Skeletal muscle satellite cell (primary cell): ENCODE measurements around the gene FBXL17.

Source experiments
- H3K27me3 ChIP-seq: 2 replicates; pipeline ENCODE4 v1.7.0; 2013; ENCODE audit warnings: low read length; ENCODE audit not compliant: control insufficient read depth, insufficient read depth
- H3K36me3 ChIP-seq: 2 replicates; pipeline ENCODE4 v1.7.0; 2013; ENCODE audit warnings: mild to moderate bottlenecking, control low read depth, low read length; ENCODE audit not compliant: insufficient read depth
- H3K4me1 ChIP-seq: 2 replicates; pipeline ENCODE4 v1.7.0; 2013; ENCODE audit warnings: low read length; ENCODE audit not compliant: control insufficient read depth, insufficient read depth
- H3K4me2 ChIP-seq: 2 replicates; pipeline ENCODE4 v1.7.0; 2013; ENCODE audit warnings: mild to moderate bottlenecking, low read length
- H3K4me3 ChIP-seq: 2 replicates; pipeline ENCODE4 v1.7.0; 2013; ENCODE audit warnings: low read length
- H3K9ac ChIP-seq: 2 replicates; pipeline ENCODE4 v1.7.0; 2013; ENCODE audit warnings: mild to moderate bottlenecking, low read depth, low read length, moderate library complexity
- H3K9me3 ChIP-seq: replicated peaks from 2 replicates; pipeline ENCODE4 v1.7.0; 2013; ENCODE audit warnings: mild to moderate bottlenecking, control low read depth, low read length

Gene FBXL17

DNA sequence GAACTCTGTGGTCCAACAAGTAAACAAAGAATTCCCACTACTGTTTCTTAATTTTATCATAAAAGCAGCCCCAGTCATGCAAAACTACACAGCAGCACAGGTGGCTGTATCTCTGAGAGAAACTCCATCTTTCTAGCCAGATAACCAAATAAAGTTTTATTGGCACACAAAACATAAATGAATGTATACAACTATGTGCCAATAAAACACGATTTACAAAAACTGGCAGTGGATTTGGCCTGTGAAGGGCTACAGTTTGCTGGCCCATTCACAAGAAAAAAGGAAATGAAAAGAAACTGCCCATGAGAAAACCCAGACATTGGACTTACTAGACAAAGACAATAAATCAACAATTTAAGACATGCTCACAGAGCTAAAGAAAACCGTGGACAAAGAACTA is 10.6 kb downstream of the FBXL17 start:
- Histone ChIP-seq H3K4me1 (no peaks in the 10 kb centered on the region), H3K27me3 (no peaks in the 10 kb centered on the region), H3K36me3 (no peaks in the 10 kb centered on the region)

GRCh38 chr5:108369167-108369566 is 12.7 kb downstream of the FBXL17 start:
- no peak overlapping the region for H3K4me2 ChIP-seq
- no peaks in the 10 kb centered on the region for H3K27me3 ChIP-seq
- H3K36me3 ChIP-seq = no peaks in the 10 kb centered on the region
- H3K9me3 ChIP-seq = peaks cover 10% of the 10 kb centered on the region
- H3K4me3 ChIP-seq = no peak overlapping the region
- H3K9ac ChIP-seq = no peak overlapping the region
- H3K4me1 ChIP-seq = no peaks in the 10 kb centered on the region

More for the DNA sequence above, 10.6 kb downstream of the FBXL17 start:
- peaks cover 10% of the 10 kb centered on the region for H3K9me3 ChIP-seq
- no peak overlapping the region for H3K9ac ChIP-seq
- no peak overlapping the region for H3K4me3 ChIP-seq
- H3K4me2 ChIP-seq = no peak overlapping the region

DNA sequence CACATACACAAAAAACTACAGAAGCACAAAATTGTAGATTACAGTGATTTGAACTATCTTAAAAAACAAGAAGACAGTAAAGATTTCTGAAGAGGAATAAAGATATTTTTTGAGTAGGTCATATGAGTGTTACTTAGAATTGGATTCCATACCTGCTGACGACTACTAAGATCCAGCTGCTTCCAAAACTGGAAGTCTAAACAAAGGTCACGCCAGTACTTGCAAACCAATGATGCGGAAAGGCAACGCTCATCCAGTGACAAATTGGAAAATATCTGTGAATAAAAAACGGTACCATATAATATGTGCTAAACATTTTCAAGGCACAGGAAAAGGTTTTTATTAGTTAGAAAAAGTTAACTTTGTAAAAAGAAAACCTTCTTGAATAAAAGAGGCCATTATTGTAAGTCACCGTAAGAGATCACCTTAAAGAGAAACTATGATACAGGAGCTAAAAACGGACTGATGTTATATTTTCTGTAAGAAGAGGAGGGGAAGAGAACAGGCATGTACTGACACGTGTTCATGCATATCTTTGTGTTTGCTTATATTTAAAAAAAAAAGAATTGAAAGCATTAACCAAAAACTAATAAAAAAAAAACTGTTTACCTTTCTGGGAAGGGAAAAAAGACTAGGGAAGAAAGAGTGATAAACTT is 14.1 kb downstream of the FBXL17 start:
- H3K9ac ChIP-seq = no peak overlapping the region
- H3K36me3 ChIP-seq = no peaks in the 10 kb centered on the region
- H3K4me3 ChIP-seq = no peak overlapping the region
- no peaks in the 10 kb centered on the region for H3K4me1 ChIP-seq
- peaks cover 4% of the 10 kb centered on the region for H3K9me3 ChIP-seq
- H3K27me3 ChIP-seq = no peaks in the 10 kb centered on the region
- H3K4me2 ChIP-seq = no peak overlapping the region

- no peaks in the 10 kb centered on the region for H3K4me1 ChIP-seq
- H3K9me3 ChIP-seq = no peaks in the 10 kb centered on the region
- no peaks in the 10 kb centered on the region for H3K36me3 ChIP-seq
- H3K9ac ChIP-seq = no peak overlapping the region
- H3K4me3 ChIP-seq = no peak overlapping the region
- no peaks in the 10 kb centered on the region for H3K27me3 ChIP-seq
- no peak overlapping the region for H3K4me2 ChIP-seq
Measured at GRCh38 chr5:108366500-108366899, 15.4 kb downstream of the FBXL17 start.

DNA sequence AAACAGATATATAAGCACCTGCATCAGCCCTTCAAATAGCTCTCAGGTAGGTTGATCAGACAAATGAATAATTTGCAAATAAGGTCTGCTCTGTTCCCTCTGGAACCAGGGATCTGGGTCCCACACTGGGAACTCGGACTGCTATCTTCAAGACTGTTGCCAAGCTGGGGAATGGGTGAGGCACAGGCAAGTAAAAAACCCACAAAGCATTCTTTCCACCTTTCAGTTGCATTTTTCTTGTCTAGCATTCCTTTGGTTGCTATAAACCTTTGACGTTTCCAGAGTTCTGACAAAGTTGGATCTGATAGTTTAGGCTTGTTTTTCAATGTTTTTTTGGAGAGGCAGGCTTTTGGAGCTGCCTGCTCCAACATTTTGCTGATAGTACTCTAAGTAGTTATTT is 20.1 kb downstream of the FBXL17 start:
- Histone ChIP-seq H3K27me3 (no peaks in the 10 kb centered on the region), H3K9ac (no peak overlapping the region), H3K9me3 (no peaks in the 10 kb centered on the region), H3K4me2 (no peak overlapping the region), H3K36me3 (no peaks in the 10 kb centered on the region), H3K4me1 (no peaks in the 10 kb centered on the region), H3K4me3 (no peak overlapping the region)

- Histone ChIP-seq H3K36me3 (no peaks in the 10 kb centered on the region), H3K27me3 (no peaks in the 10 kb centered on the region), H3K4me2 (no peak overlapping the region), H3K4me1 (no peaks in the 10 kb centered on the region), H3K9ac (no peak overlapping the region), H3K9me3 (no peaks in the 10 kb centered on the region), H3K4me3 (no peak overlapping the region)
Measured at GRCh38 chr5:108361239-108361638, 20.7 kb downstream of the FBXL17 start.

GRCh38 chr5:108360280-108360679 is 21.6 kb downstream of the FBXL17 start:
- no peaks in the 10 kb centered on the region for H3K36me3 ChIP-seq

GRCh38 chr5:108356286-108356685 is 25.6 kb downstream of the FBXL17 start:
- no peaks in the 10 kb centered on the region for H3K9me3 ChIP-seq
- H3K36me3 ChIP-seq = no peaks in the 10 kb centered on the region
- no peak overlapping the region for H3K9ac ChIP-seq

More at GRCh38 chr5:108360280-108360679, 21.6 kb downstream of the FBXL17 start:
- Histone ChIP-seq H3K9ac (no peak overlapping the region), H3K9me3 (no peaks in the 10 kb centered on the region), H3K4me2 (no peak overlapping the region), H3K27me3 (no peaks in the 10 kb centered on the region), H3K4me3 (no peak overlapping the region), H3K4me1 (no peaks in the 10 kb centered on the region)

DNA sequence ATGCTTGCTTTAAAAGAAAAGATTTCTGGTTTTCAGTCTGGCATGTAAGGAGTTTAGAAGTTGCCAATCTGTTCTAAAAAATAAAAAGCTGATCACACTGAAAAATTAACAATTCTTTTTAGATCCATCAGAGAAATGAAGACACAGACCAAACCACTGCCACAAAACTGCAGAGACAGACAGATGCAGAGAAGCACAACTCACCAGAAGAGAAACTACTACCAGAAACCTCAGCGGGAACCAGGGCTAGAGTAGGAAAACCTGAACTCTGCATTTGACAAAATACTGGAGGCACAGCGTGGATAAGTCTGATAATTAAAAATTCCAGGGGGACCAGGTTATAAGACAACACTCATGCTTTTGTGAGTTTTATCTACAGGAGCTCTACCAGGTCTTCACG is 28.8 kb downstream of the FBXL17 start:
- Histone ChIP-seq H3K4me2 (no peak overlapping the region), H3K36me3 (no peaks in the 10 kb centered on the region), H3K27me3 (no peaks in the 10 kb centered on the region), H3K4me1 (no peaks in the 10 kb centered on the region), H3K4me3 (no peak overlapping the region), H3K9ac (no peak overlapping the region), H3K9me3 (no peaks in the 10 kb centered on the region)

More at GRCh38 chr5:108356286-108356685, 25.6 kb downstream of the FBXL17 start:
- Histone ChIP-seq H3K4me1 (no peaks in the 10 kb centered on the region), H3K4me2 (no peak overlapping the region), H3K27me3 (no peaks in the 10 kb centered on the region), H3K4me3 (no peak overlapping the region)

GRCh38 chr5:108345541-108346171 is 36.2 kb downstream of the FBXL17 start:
- H3K27me3 ChIP-seq = no peaks in the 10 kb centered on the region
- H3K4me3 ChIP-seq = no peak overlapping the region
- no peaks in the 10 kb centered on the region for H3K4me1 ChIP-seq
- no peaks in the 10 kb centered on the region for H3K9me3 ChIP-seq
- no peak overlapping the region for H3K9ac ChIP-seq
- H3K36me3 ChIP-seq = no peaks in the 10 kb centered on the region
- H3K4me2 ChIP-seq = no peak overlapping the region

DNA sequence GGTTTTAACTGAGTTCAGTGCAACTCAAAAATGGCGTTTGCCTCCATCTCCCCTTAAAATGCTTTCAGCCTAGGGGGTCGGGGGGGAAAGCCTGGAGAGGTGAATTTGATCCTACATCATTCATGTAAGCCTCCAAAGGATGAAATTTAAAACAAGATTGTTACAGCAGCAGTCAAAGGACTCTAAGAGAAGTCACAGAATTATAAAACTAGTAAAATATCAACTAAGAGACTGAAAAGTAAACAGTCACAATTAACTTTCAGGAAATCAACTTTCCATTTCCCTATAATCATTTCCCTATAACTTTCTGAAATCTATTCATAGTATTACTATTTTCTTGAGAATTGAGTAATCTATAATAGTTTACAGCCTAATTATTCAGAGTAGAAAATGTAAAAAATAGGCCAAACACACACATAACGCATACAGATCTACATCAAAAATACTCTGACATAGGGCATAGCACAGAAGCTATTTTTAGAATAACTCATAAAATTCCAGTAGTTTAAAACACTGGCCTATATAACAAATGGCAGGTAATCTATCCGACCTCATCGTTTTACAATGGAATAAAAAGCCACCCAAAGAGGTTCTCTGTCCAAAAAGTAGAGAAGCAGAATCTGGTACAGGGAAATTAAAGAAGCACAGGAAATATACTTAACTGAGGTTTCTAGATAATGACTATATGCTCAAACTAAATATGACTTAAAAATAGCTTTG is 37.6 kb downstream of the FBXL17 start:
- Histone ChIP-seq H3K4me1 (no peaks in the 10 kb centered on the region), H3K36me3 (no peaks in the 10 kb centered on the region), H3K4me3 (no peak overlapping the region), H3K27me3 (no peaks in the 10 kb centered on the region), H3K9me3 (no peaks in the 10 kb centered on the region), H3K4me2 (no peak overlapping the region), H3K9ac (no peak overlapping the region)
